Activated CD8-positive, alpha-beta memory T cell treated with anti-CD3 and anti-CD28 coated beads, Interleukin-2, amount 50 U/mL, for 4 hours (primary cell): ENCODE measurements around the gene TMEM45A.
A peak's percentile ranks its signal among the peaks of the same experiment; 100 is the strongest.
"Not testable (repeated sequence)": the region's sequence is repeated elsewhere in the genome, so short reads cannot be mapped to it uniquely, and the experiment has no call there.

Source experiments
- DNase-seq: peaks from one replicate; pipeline ENCODE4 v3.0.0-alpha.2; 2020

The TMEM45A gene

GRCh38 chr3:100578646-100579045, 86.2 kb downstream of the TMEM45A start:
- DNase-seq: no peak

DNA sequence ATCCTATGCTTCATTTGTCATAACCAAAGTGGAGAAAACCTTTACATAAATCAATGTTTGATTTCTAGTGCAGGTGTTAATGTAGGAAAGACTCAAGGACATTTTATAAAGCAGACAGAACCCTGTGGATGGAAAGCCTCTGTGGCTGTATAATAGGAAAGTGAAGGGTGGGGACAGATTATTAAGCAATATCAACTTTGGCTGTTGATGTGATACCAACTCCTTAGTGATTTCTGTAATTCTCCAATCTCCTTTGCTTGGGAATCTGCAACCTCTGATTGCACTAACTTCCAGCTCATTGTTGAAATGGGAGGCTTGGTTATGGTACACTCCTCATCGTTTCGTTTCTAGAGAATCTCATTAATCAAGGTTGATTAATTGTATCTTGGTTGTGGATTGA, 87.7 kb downstream of the TMEM45A start:
- DNase-seq: no peak

- DNase-seq: no peak
These were observed 89.2 kb downstream of the TMEM45A start for GRCh38 chr3:100581650-100582049.

DNA sequence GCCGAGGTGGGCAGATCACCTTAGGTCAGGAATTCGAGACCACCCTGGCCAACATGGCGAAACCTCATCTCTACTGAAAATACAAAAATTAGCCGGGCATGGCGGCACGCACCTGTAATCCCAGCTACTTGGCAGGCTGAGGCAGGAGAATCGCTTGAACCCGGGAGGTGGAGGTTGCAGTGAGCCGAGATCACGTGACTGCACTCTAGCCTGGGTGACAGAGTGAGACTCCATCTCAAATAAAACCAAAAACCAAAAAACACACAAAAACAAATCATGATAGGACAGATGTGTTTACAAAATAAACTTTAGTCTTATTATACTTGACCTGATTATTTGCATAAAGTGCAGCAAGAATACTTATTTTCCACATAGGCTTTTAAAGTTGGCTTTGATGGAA, 89.7 kb downstream of the TMEM45A start:
- not testable (repeated sequence) for DNase-seq

DNA sequence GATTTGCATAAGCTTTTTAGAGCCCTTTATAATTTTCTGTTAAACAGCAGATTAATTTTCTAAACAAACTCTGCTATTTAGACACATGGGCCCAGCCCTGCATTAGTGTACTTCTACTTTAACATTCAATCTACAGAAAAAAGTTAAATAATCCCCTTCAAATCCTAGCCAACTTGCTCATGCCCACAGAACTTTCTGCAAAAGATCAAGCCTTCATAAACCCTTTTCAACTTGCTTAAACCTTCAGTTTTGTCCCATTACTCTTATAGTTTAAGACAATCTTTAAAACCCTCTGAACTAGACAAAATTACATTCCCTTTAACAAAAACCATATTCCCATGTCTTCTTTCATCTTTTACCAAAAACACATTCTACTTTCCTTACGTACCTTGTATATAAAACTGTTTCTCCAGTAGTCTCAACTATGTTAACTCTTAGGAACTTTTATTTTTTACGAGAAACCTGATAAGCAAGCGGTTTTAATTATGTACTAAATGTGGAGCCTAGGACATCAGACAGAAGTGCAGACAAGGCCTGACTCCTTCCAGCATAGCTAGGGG, 91.8 kb downstream of the TMEM45A start:
- DNase-seq: no peak

GRCh38 chr3:100586832-100587231, 94.4 kb downstream of the TMEM45A start:
- no peak for DNase-seq

DNA sequence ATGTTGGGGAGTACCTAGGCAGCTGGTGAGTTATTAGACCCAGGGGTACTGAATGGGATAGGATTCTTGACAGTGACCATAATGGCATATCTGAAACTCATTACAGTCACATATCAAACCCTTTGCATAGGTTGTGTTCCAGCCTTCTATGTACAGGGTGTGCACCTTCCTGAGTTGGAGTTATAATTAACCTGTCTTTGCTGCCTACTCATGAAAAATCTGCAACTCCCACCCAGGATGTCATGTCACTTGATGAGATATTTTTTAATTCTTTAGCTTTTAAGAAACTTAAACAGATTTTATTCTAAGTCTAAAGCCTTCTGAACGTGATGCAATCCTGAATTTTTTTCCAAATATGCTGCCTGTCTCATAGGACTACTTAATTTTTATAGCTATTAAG, 95.8 kb downstream of the TMEM45A start:
- no peak for DNase-seq

- DNase-seq: peak; percentile 47
These were observed 97.9 kb downstream of the TMEM45A start for GRCh38 chr3:100590114-100590839.

GRCh38 chr3:100590840-100591147, 98.4 kb downstream of the TMEM45A start:
- DNase-seq: no peak

DNA sequence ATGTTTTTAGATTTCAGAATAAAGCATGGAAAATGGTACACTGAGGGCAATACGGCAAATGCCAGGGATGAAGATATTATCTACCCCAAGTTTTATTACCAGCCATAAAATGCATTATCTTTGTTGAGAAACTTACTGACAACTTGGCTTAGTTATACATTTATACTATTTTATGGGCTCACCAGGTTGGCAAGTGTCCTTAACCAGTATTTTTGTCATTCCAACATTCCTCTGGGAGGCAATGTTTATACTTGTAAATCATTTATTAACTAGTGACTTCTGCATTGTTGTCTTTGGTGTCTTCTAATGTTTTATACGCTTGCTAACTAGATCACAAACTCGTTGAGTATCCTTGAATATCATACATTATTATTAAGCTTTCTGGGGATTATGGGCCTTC, 99.0 kb downstream of the TMEM45A start:
- no peak for DNase-seq

- no peak for DNase-seq
These were observed 108.0 kb downstream of the TMEM45A start for GRCh38 chr3:100600181-100601042.

DNA sequence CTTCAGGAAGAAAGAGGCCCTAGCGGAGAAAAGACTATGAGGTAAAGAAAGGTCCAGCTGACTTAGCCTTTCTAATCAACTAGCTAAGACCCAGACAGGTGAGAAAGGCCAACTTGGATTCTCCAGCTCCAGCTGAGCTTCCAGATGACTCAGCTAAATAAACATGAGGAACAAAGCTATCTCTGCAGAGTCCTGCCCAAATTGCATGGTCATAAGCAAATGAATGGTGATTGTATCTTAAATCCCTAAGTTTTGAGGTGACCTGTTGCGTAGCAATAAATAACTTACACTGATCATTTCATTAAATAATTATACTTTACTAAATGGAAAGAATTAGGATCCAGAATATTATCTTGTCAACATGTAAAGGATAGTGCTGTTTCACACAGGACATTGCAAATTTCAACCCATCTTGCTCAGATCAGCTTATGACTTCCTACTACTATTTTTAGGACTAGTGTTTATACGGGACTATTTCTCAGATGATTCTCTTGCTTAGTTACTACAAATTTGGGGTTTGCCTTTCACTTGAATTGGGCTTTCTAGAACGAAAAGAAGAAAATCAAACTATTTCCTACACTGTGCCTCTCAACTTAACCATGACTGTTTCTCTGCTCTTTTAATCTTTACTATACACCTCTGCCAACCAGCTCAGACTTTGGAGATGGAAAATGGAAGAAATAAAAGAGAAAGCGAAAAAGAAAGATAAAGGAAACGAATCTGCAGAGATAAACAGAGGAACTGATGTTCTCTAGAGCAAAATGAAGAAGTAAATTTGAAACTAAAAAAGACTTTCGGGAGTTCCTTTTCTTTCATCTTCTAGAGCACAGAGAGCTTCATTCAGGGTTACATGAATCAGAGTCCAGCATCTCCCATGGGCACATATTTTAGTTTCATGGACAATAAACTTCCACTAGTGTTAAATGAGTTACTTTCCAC, 110.4 kb downstream of the TMEM45A start:
- DNase-seq: no peak

DNA sequence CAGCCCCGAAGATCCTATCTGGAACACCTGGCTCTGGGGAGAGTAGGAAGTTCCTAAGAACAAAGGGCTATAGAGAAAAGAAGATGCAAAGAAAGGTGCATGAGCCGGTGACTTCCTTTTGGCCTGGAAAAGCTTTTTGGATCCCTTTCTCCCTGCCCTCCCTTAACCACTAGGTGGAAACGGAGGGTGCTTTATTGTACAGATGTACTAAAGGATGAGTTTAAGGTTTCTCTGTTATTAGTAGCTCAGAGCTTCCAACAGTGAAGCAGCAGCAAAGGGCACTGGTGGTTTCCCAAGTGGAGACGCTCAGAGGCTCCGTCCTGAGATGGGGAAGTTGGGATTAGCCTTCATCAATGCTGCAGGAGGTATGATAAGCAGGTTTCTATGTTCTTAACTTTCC, 111.0 kb downstream of the TMEM45A start:
- no peak for DNase-seq

DNA sequence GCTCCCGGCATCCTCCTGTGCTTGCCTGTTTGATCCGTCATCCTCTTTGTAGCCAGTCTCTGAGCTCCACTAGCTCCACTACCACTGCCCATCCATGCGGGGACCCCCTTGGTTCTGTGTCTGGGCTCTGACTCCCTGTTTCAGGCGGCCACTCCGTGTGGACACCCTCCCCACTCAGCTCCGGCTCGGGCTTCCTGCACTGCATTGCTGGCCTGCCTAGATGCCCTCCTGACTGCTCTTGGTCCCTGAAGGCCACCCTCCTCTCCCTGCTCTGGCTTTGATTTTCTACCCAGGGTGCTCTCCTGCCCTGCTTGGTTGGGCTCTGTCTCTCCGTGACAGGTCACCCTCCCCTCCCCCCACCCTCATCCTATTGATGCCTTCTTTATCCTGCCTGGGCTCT, 112.9 kb downstream of the TMEM45A start:
- no peak for DNase-seq

DNA sequence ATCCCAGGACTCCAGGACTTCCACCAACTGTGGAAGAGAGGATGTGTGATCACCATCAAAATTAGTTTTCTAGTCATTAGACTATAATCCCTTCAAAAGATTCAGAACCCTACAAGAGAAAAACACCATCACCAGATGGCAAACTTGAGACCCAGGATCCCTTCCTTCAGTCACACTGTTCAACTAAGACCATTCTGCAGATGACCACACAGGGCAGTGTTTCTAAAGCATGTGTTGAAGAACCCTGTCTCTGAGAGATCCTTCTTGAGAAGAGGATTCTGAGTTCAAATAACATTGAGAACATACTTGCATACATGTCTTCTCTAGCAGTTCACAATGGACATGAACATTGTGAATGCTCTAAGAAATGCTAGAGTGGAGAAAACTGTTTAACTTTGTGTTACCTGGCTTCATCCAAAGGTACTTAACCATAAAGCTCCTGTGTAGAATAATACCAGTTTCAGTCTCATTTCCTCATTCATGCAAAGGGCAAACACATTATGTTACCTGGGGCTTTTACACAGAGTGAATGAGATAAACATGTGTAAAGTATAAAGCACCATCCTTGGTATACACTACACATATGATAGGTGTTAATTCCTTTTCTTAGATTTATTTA, 114.6 kb downstream of the TMEM45A start:
- no peak for DNase-seq

DNA sequence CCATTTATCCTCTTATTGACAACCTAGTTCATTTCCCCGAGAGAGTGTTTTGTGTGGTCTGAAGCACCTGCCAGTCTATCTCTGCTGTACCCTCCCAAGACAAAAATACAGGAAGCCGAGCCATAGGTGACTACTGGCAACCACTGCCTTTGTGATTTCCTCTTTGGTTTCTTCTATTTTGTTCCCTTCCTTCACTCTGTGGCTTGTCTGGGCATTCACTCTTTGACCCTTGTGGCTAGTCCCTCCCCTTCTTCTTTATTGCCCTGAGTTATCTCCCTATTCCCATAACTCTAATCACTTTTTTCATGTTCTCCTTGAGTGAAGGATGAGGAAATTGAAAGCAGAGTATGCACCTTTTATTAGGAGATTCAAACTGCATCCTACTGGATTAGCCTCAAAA, 116.9 kb downstream of the TMEM45A start, which contains the start of gene ADGRG7:
Gene ADGRG7 (plus strand): TSS at position 297 of the 400 bp plus-strand sequence. CDS start 256 bp downstream, outside the sequence.
- DNase-seq: no peak

- DNase-seq: no peak
These were observed 117.5 kb downstream of the TMEM45A start for GRCh38 chr3:100609963-100610362.

DNA sequence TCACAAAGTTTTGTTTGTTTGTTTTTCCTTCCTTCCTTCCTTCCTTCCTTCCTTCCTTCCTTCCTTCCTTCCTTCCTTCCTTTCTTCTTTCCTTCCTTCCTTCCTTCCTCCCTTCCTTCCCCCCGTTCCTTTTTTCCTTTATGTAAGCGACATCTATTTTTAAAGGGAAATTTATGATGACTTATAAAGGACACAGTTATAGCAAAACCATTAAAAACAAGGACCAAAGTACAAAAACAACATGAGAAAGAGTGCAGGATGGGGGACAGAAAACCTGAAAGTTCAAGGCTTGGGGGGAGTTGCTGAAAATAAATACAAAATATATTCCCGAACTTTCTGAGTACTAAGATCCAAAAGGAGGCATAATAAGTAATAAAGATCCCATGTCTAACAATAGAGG, 118.8 kb downstream of the TMEM45A start:
- DNase-seq: no peak

DNA sequence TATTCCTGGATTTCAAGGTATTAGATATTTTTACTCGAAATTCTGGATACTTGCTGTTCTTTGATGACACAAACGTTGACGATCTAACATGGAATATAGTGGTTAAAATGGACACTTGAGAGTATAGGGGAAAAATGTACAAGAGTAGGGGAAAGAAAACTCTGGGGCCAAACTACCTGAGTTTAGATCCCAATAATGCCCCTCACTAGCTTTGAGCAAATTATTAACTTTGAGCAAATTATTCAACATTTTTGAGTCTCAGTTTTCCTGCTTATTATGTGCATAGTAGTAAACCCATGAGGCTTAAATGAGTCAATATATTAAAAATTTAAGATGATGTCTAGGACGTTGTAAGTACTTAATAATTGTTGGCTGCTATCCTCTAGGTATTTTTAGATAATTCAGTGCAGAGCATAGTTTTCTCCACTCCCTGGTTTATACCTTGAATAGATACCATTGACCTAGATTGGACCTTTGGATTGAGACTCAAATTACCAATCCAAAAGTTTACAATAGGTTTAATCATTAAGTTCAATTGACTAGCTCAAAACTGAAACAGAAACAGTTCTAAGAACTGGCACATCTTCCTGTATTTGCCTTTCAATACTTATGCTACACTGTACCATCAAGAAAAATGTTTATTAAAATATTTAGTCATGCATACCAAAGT, 121.4 kb downstream of the TMEM45A start:
- no peak for DNase-seq

GRCh38 chr3:100614941-100615340, 122.5 kb downstream of the TMEM45A start:
- DNase-seq: no peak

GRCh38 chr3:100615684-100616083, 123.3 kb downstream of the TMEM45A start:
- no peak for DNase-seq

- DNase-seq: no peak
These were observed 128.8 kb downstream of the TMEM45A start for GRCh38 chr3:100621251-100621650.
